ENCODE results near the gene ACSBG1.
"Not testable (repeated sequence)": the region's sequence is repeated elsewhere in the genome, so short reads cannot be mapped to it uniquely, and the experiment has no call there.

ACSBG1 gene

DNA sequence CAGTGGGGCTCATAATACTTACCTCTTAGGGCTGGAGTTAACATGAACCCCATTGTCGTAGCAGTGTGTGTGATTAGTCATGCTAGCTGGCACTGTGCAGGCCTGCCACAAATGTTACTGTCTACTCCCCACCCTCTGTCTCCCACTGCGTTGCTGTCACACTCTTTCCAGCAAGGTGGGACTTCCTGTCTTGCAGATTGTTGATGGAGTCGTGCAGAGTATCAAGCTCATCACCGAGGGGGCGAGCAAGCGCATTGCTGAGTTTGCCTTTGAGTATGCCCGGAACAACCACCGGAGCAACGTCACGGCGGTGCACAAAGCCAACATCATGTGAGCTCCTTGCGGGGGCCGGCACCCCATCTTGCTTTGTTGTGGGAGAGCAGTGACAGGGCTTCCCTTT lies 72.3 kb downstream of the ACSBG1 start:
- DNase-seq: no peak

DNA sequence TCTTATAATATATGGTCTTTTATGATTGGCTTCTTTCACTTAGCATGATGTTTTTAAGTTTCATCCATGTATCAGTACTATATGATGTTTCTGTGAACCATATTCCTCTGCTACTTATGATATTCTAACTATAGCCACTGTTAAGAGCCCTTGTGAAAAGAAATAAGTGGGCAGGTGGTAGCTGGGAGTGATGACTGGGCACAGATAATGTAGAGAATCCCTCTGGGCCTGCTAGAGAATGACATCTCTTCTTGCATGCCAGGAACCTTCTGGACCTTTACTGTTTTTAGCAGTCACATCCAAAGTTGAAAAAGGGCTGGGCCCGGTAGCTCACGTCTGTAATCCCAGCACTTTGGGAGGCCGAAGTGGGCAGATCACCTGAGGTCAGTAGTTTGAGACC lies 75.0 kb downstream of the ACSBG1 start:
- DNase-seq: no peak

DNA sequence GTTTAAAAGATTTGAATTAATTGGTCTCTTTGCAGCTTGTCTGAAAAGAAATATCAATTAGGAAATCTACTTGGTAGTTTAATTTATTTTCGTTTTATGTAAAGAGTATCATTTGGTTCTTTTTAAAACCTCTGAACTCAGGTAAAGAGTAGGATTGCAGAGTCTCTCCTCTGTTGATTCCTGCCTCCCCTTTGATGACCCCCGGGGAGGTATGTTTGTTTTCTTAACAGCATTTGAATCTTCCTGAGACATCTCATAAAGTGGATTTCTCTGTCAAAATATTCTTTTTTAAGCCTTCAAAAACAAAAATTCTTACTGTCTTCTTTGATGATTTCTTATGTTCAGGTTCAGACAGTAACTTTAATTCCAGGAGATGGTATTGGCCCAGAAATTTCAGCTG lies 77.2 kb downstream of the ACSBG1 start:
- DNase-seq: no peak

DNA sequence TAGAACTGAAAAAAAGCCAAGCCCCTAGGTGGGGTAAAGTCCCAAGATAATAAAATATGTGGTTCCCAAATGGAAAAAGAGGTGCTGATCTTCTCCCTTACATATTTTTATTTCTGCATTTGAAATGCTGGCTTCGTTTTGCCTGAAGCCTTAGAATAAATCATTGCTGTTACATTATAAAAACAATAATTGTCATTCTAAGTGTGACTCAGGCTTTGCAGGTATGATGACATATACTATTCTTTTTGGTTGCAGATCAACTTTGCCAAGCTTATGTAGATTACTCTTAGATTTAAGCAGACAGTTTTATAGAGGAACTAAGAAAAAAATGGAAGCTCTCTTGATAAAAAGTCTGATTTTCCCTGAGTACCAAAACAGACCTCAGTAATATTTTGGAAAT lies 77.7 kb downstream of the ACSBG1 start:
- no peak for DNase-seq

DNA sequence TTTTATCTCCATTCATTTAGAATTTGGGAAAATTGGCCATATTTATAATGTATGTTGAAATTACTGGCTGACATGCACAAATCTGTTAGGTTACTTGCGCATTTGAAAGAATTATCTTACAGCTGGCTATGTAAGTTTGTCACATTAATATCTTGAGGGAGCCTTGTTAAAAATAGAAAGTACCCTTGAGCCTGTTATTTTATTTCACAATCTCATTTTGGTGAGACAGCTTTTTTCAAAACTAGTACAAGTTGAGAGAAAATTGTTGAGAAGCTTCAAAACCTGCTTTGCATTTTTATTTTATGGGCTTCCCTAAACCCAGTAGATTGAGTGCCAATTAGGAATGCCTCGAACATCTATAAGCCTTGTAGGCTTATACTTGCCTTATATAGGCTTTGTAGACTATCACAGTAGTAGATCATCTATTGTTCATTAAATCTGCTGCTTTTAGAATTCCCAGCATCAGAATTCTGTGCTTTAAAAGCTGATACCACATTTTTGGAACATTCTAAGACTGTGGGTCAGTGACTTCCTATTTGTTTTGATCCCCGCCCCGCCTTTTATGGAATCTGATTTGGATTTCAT lies 78.9 kb downstream of the ACSBG1 start:
- no peak for DNase-seq

DNA sequence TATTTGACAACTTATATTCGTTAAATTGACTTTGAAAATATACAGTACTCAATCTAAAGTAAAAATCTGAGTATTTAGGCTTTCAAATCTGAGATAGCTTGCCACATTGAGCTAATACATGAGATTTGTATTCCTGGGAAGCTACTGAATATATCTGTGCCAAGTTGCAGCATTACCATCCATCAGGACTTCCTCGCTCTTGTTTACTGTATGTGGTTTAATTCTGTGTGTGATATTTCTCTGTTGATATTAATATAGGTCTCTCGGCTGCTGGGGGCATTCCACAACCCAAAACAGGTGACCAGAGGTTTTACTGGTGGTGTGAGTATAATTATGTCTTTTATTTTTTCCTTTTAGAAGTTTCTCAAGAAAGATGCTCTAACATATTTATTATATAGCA lies 79.4 kb downstream of the ACSBG1 start:
- no peak for DNase-seq

DNA sequence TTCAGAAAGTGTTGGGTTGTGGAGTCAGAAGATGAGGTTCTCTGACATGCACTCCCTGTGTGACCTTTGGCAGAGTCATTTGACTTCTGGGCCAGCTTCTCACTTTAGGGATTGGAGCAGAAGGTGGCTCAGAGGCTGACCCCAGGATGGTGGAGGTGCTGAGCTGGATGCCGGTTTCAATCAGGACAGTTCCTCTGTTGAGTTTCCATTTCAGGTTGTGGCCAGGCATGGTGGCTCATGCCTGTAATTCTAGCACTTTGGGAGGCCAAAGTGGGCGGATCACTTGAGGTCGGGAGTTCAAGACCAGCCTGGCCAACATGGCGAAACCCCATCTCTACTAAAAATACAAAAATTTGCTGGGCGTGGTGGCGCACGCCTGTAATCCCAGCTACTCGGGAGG lies 83.3 kb downstream of the ACSBG1 start:
- DNase-seq: not testable (repeated sequence)

DNA sequence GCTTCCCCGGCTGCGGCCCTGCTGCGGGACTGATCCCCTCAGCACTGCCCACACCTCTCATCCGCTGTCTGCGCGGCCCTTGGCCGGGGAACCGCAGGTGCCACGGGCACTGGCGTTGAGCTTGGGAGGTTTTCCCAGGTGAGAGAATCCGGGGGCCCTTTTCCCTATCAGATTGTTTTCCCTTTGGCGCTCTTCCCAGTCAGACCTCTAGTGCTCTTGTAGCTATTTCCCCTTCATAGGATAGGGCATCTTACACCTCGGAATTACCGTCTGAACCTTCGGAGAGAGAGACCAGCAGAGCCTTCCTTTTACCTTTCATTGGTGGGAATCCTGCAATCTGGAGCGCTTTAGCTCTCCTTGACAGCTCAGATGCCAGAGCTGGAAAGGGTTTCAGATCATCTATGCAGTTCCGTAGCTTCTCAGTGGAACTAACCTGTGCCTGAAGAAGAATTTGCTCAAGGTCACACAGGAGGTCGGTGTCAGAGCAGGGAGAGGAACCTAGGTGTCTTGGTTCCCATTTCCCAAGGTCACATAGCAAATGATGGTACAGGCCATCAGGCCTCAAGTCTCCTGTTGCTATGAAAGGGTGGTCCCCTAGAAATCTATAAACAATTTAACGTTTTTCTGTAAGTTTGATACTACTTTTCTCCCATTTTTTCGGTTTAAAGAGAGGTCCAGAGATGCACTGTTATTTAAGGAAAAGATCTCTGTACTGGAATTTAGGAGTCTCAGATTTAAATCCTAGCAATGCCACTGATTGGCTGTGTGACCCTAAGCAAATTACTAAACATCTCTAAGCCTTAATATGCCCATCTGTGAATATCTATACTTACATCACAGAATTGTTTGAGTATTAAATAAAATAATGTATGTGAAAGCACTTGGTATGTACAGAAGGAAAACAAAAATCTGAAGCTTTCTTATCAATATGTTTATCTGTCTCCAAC lies 84.3 kb downstream of the ACSBG1 start:
- no peak for DNase-seq

DNA sequence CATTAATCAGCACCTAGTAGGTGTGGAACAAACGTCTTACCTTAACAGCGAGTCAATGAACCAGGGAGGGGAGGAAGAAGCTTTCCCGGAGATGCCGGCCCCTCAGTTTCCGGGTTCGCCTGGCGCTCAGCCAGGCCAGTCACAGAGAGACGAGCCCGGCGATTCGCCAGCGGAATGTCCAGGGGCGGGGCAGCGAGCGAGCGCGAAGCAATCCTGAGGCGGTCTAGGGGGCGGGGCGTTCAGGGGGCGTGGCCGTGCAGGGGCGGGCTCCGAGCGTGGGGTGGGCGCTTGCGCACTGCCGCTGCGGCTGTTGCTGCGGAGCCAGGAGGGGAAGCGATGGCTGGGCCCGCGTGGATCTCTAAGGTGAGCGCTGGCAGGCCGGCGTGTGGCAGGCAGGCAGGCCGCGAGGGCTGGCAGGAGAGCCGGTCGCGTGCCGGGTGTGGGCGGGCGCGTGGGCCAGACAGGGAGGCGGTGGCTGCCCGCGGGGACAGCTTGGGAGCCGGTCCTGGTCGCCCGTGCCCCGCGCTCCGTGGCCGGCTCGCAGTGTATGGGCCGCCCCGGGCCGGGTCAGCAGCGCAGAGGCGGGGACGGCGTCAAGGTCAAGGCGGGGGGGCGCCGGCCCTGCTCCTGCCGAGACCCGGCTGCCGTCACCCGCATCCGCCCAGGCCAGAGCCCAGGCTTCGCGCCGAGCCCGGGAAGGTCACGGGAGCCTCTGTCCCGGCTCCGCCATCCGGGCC lies 85.1 kb downstream of the ACSBG1 start, which contains the start of gene IDH3A:
IDH3A (plus strand) TSS at position 295 of the 737 bp plus-strand sequence; CDS start at position 337, 42 bp downstream.
- DNase-seq: peak; percentile 99

DNA sequence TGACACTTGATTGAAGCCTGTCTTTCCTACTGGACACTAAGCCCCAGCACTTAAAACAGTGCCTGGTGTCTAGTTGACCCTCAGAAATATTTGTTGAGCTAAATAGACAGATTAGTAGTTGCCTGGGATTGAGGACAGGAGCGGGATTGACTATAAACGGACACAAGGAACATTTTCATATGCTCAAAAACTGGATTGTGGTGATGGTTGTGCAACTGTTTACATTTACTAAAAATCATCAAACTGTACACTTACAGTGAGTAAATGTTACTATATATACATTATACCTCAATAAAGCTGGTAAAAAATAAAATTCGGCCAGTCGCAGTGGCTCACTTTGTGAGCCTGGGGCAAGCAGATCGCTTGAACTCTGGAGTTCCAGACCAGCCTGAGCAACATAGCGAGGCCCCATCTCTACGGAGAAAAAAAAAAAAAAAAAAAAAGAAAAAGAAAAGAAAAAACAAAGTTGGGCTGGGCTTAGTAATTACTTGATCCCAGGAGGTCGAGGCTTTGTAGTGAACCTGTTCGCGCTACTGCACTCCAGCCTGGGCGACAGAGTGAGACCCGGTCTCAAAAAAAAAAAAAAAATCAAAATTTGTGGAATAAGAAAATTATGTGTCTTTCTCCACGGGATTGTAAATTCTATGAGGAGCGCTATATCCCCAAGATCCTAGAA lies 85.8 kb downstream of the ACSBG1 start:
- no peak for DNase-seq

DNA sequence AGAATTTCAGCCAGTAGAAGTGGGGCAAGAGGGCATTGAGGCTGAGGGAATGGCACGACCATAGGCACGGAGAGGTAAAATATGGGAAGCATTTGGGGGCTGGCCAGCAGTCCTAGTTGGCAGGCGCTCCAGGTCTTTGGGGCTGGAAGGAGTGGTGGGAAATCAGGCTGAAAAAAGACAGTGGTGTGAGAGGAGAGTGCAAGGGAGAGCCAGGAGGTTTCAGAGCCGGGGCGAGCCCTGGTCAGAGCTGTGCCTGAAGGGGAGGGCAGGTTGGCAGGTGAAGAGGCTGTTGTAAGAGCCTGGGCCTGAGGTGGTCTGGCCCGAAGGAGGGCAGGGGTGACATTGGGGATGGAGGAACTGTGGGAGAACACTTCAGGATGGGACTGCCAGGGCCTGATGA lies 86.8 kb downstream of the ACSBG1 start:
- no peak for DNase-seq

DNA sequence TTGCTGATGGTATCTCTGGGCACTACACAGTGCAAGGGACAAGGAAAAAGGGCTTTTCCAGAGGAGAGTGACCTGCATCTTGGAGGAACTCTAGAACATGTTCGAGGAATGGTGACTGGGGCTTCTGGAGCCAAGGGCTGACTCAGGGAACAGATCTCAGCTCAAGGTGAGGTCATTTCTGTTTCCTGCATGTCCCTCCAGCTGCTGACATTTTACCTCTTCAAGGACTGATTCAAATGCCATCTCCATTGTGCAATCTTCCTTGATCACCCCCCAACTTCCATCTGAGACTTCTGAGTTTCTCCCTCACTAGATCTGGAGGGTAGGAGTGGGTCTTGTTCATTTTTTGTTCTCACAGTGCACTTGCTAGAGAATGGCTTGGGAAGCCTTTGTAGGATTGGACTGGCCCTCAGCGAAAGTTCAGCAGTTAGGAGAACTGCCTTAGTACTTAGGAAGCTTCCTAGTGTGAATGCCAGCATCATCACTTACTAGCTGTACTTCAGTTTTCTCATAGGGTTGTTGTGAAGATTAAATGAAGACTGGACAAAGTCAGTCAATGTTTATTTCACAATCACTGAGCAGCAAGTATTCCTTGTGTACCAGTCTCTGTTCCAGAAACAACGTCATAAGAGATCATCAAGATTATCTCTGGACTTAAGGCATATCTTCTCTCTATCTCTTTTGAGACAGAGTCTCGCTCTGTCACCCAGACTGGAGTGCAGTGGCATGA lies 87.8 kb downstream of the ACSBG1 start:
- no peak for DNase-seq

DNA sequence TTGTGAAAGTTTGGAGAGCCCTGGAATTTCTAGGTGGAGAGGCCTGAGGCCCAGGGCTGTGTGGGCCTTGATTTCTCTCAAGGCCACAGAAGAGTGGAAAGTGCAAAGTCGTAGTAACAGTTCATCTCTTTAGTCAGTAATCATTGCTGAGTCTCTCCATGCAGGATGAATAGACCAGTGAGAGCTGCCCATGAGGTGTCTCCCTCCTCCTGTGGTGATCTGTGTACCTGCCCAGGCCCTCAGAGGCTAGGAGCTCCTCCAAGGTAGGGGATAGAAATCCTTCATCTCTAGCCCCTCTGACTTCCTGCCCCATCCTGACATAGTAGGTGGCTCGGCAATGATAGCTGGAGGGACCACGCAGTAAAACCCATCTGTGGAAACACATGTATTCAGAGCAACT lies 92.0 kb downstream of the ACSBG1 start:
- no peak for DNase-seq

DNA sequence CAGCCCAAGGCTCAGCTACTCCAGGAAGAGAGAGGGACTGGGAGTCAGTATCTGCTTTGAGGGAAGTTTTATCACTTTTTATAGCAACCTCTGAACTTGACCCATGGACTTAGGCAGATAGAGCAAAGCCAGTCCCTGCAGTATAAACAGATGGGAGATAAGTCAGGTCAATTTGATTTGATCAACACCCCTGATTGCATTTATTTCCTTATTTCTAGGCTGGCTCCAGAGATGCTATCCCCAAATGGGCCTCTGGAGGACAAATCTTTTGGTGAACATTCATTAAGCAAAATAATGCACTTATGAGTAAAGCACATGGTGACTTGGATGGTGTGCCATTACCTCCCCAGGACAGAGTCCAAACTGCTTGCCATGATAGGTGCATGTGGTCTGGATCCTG lies 94.1 kb downstream of the ACSBG1 start:
- DNase-seq: no peak

DNA sequence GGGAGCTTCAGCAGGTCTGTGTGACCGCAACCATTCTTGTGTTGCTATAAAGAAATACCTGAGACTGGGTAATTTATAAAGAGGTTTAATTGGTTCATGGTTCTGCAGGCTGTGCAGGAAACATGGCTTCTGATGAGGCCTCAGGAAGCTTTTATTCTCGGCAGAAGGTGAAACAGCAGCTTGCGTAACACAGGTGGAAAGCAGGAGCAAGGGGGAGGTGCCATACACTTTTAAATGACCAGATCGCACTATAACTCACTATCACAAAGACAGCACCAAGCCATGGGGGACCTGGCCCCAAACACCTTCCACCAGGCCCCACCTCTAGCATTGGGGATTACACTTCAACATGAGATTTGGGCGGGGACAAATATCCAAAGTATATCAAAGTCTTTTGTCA lies 94.8 kb downstream of the ACSBG1 start:
- DNase-seq: no peak

DNA sequence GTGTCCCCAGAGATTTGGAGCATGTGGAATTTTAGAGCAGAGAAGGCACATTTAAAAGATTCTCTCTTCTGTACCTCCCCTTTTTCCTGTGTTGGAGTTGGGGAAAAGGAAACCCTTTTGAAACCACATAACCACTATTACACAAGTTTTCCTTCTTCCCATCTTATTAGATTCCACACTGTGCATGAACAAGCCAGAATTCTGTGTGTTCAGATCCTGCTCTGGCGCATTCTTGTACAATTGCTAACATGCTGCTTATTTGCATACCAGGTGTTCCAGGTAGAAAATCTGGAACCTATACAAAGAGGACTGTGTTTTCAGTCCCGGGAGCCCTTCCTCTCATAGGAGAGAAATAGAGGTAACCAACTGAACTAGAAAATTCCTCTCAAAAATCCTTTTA lies 100.6 kb downstream of the ACSBG1 start:
- DNase-seq: no peak

DNA sequence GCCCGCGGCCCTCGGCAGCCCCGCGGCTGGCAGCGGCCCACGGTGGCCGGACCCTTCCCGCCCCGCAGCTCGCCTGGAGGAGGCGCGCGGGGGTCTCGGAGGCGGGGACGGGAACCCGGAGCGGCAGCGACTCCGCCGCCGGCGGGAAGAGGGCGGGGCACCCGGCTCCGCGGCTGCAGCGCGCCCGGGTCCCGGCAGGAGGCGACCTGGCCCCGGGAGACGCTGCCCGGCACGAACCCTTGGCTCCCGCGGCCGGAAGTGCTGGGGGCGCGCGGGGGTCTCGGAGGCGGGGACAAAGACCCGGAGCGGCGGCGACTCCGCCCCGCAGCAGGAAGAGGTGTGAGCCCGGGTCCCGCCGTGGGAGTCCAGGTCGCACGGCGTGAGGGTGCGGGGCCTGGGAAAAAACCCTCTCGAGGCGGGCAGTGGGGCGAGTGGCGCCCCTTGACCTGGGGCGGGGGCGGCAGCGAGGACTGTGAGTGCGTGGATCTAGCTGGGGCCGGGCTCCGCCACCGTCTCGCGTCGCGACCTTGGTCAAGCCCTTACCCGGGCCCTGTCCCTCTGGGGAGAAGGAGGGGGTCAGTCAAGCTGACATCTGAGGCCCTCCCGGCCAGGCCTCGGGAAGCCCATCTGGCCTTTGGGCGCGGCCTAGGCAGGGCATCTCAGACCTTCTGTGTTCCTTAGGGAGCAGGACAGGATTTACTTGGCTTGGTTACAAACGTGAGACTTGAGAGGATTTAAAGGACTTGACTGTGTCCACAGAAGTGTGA lies 102.9 kb downstream of the ACSBG1 start, which contains the start of gene CIB2:
CIB2 (minus strand) TSS at position 151 of the 767 bp plus-strand sequence. CDS start 230 bp downstream, outside the sequence.
- peak; percentile 88 for DNase-seq

DNA sequence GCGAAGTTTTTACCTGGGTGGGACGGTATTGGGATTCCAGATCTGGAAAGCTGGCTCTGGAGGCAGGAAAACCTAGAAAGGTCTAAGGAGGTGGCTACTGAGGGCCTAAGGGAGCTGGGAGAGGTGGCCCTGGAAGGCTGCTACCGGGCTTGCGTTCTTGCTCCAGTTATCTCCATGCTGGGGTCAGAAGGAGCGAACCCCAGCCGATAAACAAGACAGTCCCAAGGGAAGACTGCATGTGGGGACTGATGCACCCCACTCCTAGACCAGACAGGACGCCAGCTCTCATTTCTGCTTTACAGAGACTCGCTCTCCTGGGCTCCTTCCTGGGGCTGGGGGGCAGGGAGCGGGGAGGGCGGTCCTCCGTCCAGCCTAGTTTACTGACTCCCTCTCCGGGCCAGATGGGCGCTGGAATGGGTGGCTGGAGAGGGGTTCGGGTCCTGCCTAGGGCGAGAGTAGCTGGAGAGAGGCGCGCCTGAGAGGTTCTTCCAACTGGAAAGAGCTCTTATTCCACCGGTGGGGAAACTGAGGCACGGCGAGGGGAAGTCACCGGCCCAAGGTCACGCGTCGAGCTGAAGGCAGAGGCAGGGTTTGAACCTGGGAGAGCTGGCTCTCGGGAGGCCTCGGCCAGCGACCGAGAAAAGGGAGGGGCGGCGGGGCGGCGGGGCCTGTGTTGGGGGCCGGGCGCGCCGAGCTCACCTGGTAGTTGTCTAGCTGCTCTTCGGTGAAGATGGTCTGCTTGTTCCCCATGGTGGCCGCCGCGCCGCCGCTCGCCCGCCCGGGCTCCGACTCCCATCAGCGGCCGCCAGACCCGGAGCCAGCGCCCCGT lies 103.7 kb downstream of the ACSBG1 start:
- DNase-seq: no peak

DNA sequence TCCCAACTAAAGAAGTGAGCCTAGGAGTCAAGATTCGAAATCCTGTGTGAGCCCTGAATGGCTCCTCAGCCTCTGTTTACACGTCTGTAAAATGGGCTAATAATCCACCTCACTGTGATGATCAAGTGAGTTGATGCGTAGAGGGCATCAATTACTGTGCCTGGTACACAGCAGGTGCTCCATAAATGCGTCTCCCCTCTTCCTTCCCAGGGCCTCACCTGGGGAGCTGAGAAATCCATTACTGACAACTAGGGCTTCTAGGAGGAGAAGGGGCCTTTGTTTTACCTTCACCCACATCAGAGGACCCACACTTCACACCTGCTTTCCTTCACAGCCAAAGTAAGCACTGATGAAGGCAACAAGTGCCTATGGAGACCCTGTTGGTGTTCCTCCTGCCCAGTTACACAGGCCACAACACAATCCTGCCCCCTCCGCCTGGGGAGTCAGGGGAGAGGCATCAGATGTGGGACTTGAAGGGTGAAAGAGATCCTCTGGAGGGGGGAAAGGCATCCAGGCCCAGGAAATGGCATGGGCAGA lies 104.5 kb downstream of the ACSBG1 start:
- DNase-seq: no peak
